ENCODE results near the gene CRY2. TPM values are rescaled to one million over a fixed set of nuclear protein-coding genes. Genes with fewer than 3 reads are reported as not detected.

CRY2 gene
- total and polyA plus RNA-seq, 2 of the 8 experiments (the other 6 are each of a cell fraction or from before 2014, with no cell fraction given), result 8.0 to 9.4 TPM

DNA sequence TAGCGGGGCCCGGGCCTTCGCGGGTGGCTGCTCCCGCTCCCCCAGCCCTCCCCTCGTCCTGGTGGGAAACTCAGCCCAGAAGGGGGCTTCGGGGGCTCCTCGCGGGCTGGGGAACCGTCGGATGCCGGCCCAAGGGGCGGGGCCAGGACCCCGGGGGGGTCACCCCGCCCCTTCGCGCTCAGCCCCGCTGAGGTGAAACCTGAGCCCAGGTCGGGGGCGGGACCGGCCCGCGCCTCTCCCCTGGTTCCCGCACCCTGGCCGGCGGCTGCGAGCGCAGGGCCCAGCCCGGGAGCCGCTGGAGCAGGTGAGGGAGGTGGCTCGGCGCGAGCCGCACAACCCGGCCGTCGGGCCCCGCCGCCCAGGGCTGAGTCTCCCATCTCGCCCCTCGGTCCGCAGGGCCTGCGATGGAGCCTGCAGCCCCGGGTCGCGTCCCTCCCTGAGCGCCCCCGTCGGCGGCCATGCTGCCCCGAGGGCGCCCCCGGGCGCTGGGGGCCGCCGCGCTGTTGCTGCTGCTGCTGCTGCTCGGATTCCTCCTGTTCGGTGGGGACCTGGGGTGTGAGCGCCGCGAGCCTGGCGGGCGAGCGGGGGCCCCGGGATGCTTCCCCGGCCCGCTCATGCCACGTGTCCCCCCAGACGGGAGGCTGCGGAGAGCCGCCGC, 75.3 kb downstream of the CRY2 start, which contains the start of gene LARGE2 (continued):
- no peak for TF ChIP-seq CHD7 (IDR thresholded peaks at IDR 0.05; ENCODE audit: insufficient replicate concordance, low read length)
- TF ChIP-seq ZNF274 (IDR thresholded peaks at IDR 0.05; ENCODE audit: borderline replicate concordance, extremely low read depth, low read length), result no peak
- TF ChIP-seq EGR1 (IDR thresholded peaks at IDR 0.05; ENCODE audit: borderline replicate concordance, low read depth, low read length), result peak; percentile 17; the same call in 1 of the 2 replicates
- TF ChIP-seq RXRA (IDR thresholded peaks at IDR 0.05; ENCODE audit: insufficient read depth, low read depth, low read length), result no peak
- TF ChIP-seq KDM4A (IDR thresholded peaks at IDR 0.05; ENCODE audit: low read depth, low read length, severe bottlenecking), result peak; percentile 59
- TF ChIP-seq ASH2L (IDR thresholded peaks at IDR 0.05; ENCODE audit: low read length), result no peak
- peak in 1 of 2 experiments; percentile 2; a peak in 1 of 4 replicates for TF ChIP-seq HDAC2 (IDR thresholded peaks at IDR 0.05; ENCODE audit: borderline replicate concordance in 1 of 2, low read depth in 2 of 2, low read length in 2 of 2)
- TF ChIP-seq EP300 (IDR thresholded peaks at IDR 0.05; ENCODE audit: borderline replicate concordance in 1 of 2, low read depth in 2 of 2, low read length in 2 of 2), result no peak
- TF ChIP-seq POLR2AphosphoS5 (IDR thresholded peaks at IDR 0.05; ENCODE audit: low read depth, low read length), result no peak; the same call in 1 of the 2 replicates

All from H1 (cell line).